Measurements from ENCODE around the gene PRKN. TPM values are rescaled to one million over a fixed set of nuclear protein-coding genes. Genes with fewer than 3 reads are reported as not detected.

The PRKN gene
- total RNA-seq, 1 donor from 2014 or later: 25.5 TPM

DNA sequence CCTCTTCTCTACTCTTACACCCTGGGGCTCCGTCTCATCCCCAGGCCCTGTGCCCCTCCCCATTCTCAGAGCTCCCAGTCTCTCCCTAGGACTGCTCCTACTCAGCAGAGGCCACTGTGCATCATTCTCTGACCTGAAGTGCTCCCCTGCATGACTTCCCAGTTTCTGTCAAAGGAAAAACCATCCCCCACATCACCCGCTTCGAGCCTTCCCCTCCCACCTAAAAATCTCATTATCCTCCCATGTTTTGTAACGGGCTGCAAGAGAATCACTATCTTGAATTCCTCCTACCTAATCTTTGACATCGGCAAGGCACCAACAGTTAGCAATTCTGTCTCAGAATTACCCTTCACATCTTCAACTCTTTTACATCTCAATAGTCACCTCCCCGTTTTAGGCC lies 463.0 kb downstream of the PRKN start:
- H3K27me3 ChIP-seq (ENCODE audit: low read depth): no peaks in the 10 kb centered on the region
- no peak for DNase-seq
- no peak overlapping the region for H3K27ac ChIP-seq (replicated peaks)
- intact Hi-C loops (cut with micrococcal nuclease): no loop called here
- H3K4me1 ChIP-seq: no peaks in the 10 kb centered on the region
- no peak overlapping the region for H3K4me3 ChIP-seq
- H3K36me3 ChIP-seq: no peaks in the 10 kb centered on the region
- no peaks in the 10 kb centered on the region for H3K9me3 ChIP-seq (replicated peaks)
- TF ChIP-seq, protein P1, sequence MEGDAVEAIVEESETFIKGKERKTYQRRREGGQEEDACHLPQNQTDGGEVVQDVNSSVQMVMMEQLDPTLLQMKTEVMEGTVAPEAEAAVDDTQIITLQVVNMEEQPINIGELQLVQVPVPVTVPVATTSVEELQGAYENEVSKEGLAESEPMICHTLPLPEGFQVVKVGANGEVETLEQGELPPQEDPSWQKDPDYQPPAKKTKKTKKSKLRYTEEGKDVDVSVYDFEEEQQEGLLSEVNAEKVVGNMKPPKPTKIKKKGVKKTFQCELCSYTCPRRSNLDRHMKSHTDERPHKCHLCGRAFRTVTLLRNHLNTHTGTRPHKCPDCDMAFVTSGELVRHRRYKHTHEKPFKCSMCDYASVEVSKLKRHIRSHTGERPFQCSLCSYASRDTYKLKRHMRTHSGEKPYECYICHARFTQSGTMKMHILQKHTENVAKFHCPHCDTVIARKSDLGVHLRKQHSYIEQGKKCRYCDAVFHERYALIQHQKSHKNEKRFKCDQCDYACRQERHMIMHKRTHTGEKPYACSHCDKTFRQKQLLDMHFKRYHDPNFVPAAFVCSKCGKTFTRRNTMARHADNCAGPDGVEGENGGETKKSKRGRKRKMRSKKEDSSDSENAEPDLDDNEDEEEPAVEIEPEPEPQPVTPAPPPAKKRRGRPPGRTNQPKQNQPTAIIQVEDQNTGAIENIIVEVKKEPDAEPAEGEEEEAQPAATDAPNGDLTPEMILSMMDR (IDR thresholded peaks at IDR 0.05; ENCODE audit: borderline replicate concordance): no peak

DNA sequence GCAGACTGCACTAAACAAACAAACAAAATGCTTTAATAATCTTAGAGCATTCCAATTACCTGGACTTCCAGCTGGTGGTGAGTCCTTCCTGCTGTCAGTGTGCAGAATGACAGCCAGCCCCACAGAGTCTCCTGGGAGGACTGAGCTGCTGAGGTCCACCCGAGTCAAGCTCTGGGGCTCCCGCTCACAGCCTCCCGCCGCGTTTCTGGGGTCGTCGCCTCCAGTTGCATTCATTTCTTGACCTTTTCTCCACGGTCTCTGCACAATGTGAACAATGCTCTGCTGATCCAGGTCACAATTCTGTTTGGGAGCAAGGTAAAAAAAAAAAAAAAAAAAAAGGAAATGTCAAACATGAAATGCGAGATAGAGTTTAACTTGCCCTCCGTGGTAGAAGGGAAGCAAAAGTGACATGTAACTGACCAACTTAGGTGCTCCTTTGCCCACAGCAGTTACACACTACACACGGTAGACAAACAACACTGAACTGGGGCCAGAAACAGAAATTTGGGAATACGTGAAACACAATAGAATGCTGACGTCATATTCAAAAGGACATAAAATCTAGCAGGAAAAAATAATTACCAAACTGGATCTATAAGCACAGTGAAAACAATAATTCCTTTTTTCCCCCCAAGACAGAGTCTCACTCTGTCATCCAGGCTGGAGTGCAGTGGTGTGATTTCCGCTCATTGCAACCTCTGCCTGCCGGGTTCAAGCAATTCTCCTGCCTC lies 464.9 kb downstream of the PRKN start:
- H3K36me3 ChIP-seq: no peaks in the 10 kb centered on the region
- intact Hi-C loops (cut with micrococcal nuclease): no loop called here
- TF ChIP-seq, protein P1 (IDR thresholded peaks at IDR 0.05; ENCODE audit: borderline replicate concordance): no peak

DNA sequence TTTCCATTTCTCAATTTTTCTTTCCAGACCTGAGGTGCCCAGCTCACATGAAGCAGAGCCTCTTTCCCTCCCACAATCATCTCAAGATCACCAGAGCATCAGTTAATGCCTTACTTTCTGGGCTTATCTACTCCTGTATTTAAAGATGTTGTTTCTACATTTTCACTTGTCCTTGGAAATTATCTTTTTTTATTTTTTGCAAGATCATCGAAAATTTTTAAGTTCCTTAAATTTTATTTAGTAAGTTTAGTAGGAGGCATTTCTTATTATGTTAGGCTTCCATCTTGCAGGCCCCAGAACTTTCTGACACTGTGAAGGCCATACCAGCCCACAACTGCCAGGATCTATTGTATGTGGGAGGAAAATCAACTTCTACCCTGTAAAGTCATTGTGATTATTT lies 466.0 kb downstream of the PRKN start:
- no peak for DNase-seq
- peaks cover 5% of the 10 kb centered on the region for H3K4me1 ChIP-seq
- no peaks in the 10 kb centered on the region for H3K36me3 ChIP-seq
- intact Hi-C loops (cut with micrococcal nuclease): no loop called here
- no peaks in the 10 kb centered on the region for H3K27me3 ChIP-seq (ENCODE audit: low read depth)
- H3K27ac ChIP-seq (replicated peaks): no peak overlapping the region
- TF ChIP-seq, protein P1 (IDR thresholded peaks at IDR 0.05; ENCODE audit: borderline replicate concordance): no peak
- H3K9me3 ChIP-seq (replicated peaks): no peaks in the 10 kb centered on the region
- H3K4me3 ChIP-seq: no peak overlapping the region

More for the DNA sequence above, 464.9 kb downstream of the PRKN start:
- H3K4me3 ChIP-seq: no peak overlapping the region
- H3K27me3 ChIP-seq (ENCODE audit: low read depth): no peaks in the 10 kb centered on the region
- DNase-seq: no peak
- H3K9me3 ChIP-seq (replicated peaks): no peaks in the 10 kb centered on the region
- peaks cover 5% of the 10 kb centered on the region for H3K4me1 ChIP-seq
- H3K27ac ChIP-seq (replicated peaks): no peak overlapping the region

GRCh38 chr6:162260027-162260426 lies 467.5 kb downstream of the PRKN start:
- DNase-seq: no peak
- H3K27me3 ChIP-seq (ENCODE audit: low read depth): no peaks in the 10 kb centered on the region
- no peaks in the 10 kb centered on the region for H3K9me3 ChIP-seq (replicated peaks)
- no peak overlapping the region for H3K4me3 ChIP-seq
- TF ChIP-seq, protein P1 (IDR thresholded peaks at IDR 0.05; ENCODE audit: borderline replicate concordance): no peak
- no peaks in the 10 kb centered on the region for H3K36me3 ChIP-seq
- H3K4me1 ChIP-seq: peaks cover 5% of the 10 kb centered on the region
- intact Hi-C loops (cut with micrococcal nuclease): no loop called here
- H3K27ac ChIP-seq (replicated peaks): no peak overlapping the region

- no peak for DNase-seq
- no peaks in the 10 kb centered on the region for H3K36me3 ChIP-seq
- TF ChIP-seq, protein P1 (IDR thresholded peaks at IDR 0.05; ENCODE audit: borderline replicate concordance): no peak
- no peak overlapping the region for H3K4me3 ChIP-seq
- H3K27me3 ChIP-seq (ENCODE audit: low read depth): no peaks in the 10 kb centered on the region
- intact Hi-C loops (cut with micrococcal nuclease): no loop called here
- peaks cover 5% of the 10 kb centered on the region for H3K4me1 ChIP-seq
- H3K27ac ChIP-seq (replicated peaks): no peak overlapping the region
- no peaks in the 10 kb centered on the region for H3K9me3 ChIP-seq (replicated peaks)
Measured at GRCh38 chr6:162258647-162259046, 468.9 kb downstream of the PRKN start.
